NCI-H1694 (cell line): ENCODE measurements around the gene ZDHHC9.

ENCODE experiments used
- DNase-seq: peaks from one replicate; lab custom pipeline; 2025; lab: John Stamatoyannopoulos, UW

ZDHHC9 gene

DNA sequence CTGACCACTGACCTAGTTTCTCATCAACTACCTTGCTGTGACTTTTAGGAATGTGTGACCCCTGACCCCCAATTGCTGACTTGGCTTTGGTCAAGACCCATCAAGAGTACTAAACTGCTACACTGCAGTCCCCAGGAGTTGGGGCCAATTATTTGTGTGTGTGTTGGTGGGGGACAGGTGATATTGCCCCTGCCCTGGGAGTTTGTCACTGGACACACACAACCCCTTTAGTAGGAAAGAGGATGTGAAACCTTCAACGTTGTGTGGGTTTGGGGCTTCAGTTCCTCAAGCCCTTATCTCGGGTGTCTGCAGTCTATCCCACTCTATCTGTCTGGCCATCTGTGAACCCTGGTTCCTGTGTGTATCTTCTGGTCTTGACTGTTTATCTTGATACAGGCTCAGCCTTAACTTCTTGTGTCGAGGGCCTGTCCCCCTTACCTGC is 57.5 kb downstream of the ZDHHC9 start:
- no peak for DNase-seq

DNA sequence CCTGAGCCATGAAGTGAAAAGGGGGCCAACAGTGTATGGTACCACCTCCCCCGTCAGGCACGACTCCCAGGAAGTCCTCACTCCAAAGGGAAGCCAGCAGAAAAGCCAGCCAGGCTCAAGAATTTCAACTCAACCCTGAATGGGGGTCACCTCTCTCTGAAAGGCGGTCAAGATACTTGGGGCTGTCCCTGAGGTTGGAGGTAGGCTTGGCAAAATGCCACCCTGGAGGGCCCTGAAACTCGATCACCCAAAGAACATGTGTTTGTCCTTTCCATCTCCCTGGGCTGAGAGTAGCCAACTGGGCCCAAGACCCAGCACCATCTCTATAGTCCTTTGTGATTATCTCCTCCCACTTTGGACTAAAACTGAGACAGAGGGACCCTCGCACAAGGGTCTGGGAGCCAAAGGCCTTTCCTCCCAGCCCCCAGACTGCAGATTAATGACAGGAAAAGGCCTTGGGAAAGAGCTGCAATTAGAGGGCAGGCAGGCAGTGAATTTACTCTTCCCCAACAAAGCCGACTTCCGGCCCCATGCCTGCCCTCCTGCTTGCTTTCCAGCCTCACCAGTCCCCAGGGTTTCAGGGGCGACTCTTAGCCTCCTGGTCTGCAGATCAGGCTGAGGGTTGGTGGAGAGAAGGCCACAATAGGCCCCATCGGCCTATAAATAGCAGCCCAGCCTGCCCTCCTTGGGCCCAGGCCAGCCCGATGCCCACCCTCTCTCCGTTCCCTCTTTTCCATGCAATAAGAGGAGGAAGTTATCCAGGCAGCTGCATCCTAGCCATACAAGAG is 58.3 kb downstream of the ZDHHC9 start:
- DNase-seq = no peak

DNA sequence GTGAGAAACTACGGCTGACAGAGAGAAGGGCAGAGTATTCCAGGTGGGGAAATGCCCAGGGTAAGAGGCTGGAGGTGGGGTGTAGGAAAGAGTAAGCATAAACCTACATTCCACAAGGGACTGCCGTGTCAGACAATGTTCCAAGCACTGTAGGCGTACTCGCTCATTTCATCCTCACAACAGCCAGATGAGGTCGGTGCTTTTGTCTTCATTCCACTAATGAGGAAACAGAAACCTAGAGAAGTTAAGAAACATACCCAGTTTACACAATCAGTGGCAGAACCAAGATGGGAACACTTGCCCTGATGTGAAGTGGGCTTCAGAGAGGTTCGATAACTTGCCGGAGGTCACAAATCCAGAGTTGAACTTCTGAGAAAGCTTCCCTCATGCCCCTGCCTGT is 59.3 kb downstream of the ZDHHC9 start:
- no peak for DNase-seq

DNA sequence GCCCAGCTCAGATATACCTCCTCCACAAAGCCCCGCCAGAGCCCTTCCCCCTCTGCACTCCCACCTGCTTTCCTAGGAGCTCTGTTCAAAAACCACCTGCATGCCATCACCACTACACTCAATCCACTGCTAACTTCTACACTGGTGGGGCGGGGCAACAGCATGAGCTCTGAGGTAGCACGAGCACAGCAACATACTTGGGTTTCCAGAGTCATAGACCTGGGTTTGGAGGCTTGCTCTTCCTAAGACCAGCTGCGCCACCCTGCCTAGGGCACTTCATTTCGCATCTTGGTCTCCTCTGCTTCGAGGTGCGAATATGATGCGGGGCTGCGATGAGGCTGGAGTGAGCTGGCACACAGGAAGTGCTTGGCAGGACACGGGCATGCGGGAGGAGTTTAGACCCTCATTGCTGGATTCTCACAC is 60.4 kb downstream of the ZDHHC9 start:
- DNase-seq = no peak

DNA sequence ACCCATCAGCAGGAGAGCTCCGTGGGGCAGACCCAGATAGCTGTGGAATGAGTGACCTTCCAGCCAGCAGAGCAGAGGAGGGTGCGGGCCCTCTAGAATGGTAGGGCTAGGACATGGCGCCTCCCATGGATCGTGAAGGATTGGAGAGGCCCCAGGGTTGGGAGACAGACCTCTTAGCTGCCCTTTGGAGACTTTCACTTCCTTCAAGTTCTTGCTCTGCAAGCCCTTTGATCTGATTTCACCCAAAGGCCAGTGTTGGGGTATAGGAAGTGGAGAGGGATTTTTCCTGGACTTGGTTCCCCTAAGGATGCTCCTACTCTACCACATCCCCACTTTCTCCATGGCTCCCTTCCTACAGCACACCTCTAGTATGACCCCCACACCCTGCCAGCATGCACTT is 61.0 kb downstream of the ZDHHC9 start:
- no peak for DNase-seq

DNA sequence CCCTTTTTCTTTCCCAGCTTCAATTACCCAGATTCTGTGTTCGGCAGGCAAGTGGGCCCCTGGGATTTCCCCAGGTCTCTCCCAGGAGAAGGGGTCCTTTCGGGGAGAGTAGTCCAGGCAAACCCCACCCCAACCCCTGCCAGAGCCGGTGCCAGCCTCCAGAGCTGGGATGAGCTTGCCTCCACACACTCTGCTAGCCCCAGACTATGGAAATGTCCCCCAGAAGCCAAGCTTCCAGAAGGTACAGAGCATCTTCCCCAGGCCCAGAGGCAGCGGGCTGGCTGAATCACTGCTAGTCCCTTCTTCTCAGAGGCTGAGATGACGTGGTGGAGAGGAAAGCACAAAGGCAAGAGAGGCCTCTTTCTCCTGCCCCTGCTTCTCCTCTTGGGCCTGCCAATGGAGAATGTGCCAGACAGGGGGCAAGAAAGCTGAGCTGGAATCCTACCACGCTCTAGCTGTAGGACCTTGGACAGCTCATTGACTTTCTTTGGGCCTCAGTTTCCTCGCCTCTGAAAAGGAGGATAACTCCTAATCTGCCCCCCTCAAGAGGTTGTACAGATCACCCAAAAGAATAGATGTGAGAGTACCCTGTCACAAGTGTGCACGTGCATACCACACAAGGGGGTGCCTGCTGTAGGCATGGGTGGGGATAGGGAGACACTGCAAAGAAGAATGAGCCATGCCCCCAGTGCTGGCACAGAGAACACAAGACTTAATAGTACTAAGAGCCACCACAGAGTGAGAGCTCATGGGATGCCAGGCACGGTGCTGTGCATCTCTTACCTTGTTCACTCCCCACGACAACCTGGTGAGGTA is 61.8 kb downstream of the ZDHHC9 start:
- DNase-seq = no peak

- DNase-seq = no peak
Observed at GRCh38 chrX:129781134-129781672, 62.5 kb downstream of the ZDHHC9 start.

GRCh38 chrX:129780441-129781105 is 63.1 kb downstream of the ZDHHC9 start:
- no peak for DNase-seq

GRCh38 chrX:129779747-129780146 is 63.9 kb downstream of the ZDHHC9 start, which contains the start of gene SASH3:
Gene SASH3, plus strand, starts transcription at chrX:129779949. Its CDS starts 149 bp downstream, at chrX:129780098.
- no peak for DNase-seq

DNA sequence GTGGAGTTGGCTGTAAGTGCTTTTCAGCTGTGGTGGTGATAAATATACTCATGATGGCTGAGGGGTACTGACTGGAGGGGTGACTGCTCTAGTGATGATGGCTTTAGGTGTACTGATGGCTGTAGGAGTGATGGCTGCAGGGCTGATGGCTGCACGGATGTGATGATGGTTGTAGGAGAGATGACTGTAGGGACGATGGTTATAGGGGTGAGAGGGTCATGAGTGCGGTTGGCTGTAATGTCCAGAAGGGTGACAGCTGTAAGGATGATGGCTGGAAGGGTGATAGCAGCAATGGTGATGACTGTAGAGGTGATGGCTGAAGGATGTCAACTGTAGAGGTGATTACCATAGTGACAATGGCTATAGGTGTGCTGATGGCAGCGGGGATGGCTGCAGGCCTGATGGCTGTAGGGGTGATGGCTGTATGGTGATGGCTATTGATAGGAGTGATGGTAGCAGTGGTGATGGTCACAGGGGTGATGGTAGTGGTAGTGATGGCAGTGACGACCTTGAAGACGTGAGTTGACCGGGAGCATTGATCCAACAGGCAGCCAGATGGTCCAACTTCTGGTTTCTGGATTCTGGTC is 64.5 kb downstream of the ZDHHC9 start:
- no peak for DNase-seq

DNA sequence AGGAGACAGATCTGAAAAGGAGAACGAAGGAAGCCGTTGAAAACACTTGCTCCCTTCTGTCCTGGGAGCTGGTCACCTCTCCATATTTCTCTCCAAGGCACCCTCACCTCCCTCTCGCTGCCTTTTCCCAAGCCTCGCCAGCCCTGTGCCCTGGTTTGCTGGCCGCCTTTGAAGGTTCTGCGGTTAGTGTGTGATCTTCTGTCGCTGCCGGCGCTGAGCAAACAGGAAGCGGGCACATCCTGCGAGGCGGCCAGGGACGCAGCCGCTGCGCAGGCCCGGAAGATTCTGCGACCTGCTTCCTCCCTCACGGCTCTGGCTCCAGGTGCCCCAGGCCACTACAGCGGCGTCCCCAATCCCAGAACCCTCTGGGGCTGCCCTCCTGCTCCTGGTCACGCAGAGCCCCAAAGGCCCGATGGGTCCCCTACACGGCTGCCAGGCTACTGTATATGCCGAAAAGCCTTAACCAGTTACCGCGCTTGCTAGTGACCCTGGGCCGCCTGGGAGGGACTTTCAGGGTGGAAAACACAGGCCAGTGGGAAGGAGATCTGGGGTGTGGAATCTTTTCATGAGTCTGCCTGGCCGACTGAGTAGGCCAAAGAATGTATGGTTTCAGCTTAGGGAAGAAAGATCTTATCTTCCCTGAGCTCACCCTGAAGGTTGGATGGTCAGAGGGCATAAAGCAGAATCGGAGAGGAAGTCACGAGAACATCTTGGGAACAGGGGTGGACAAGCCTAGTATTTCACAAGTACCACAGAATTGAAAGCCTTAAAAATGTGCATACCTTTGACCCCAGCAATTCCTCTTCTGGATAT is 66.3 kb downstream of the ZDHHC9 start:
- DNase-seq = no peak

GRCh38 chrX:129773649-129774458 is 69.8 kb downstream of the ZDHHC9 start:
- DNase-seq = no peak

- DNase-seq = no peak
Observed at GRCh38 chrX:129772796-129773431, 70.8 kb downstream of the ZDHHC9 start.

GRCh38 chrX:129771266-129771995 is 72.3 kb downstream of the ZDHHC9 start:
- DNase-seq = no peak

GRCh38 chrX:129769467-129770154 is 74.1 kb downstream of the ZDHHC9 start:
- no peak for DNase-seq

DNA sequence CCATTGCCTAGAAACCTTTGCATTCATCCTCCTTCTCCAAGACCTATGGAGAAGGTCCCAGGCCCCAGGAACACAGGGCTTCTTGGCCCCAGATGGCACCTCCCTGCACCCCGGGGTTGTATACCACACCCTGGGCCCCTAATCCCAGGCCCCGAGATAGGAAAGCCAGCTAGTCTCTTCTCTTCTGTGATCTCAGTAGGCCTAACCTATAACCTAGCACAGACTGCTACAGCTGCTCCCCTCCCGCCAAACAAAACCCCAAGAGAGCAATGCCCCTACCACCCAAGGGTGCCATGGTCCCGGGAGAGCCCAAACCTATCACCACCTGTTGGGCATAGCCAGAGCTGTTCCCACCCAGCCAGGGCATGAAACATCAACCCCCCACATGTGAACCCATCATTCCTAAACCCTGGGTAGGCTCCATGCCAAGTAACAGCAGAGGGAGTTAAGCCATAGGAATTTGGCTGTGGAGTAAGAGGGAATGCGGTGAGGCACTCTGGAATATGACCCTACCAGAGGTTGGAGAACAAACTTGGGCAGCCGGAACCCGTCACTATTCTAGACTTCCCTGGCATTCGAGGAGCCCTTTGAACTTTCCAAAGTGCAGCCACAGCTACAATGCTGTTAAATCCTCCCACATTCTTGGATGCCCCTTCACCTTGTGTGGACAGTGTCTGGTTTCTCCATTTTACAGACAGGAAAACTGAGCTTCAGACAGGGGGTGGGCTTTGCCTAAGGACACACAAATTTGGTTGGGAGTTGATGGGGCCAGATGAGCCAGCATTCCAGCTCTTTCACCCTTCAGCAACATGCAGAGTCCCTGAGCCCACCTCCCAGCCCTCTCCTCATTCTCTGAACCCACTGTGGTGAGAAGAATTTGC is 74.9 kb downstream of the ZDHHC9 start:
- no peak for DNase-seq

GRCh38 chrX:129768186-129768585 is 75.5 kb downstream of the ZDHHC9 start:
- no peak for DNase-seq
